IMR-90 (cell line): Measurements from ENCODE around the gene SVIL. TPM values are rescaled to one million over a fixed set of nuclear protein-coding genes. Genes with fewer than 3 reads are reported as not detected.

ENCODE experiments used
- ATAC-seq: fragments of 200-7000 bp; cut with Tn5 transposase; 2 replicates; pipeline ENCODE4 v1.9.1; 2020; ENCODE audit warnings: low read depth, mild to moderate bottlenecking, moderate library complexity
- BruUV-seq: library from RNA; stranded (reverse); fragments of 400-500 nt; replicated peaks from 2 replicates; lab custom pipeline; 2021; lab: Mats Ljungman, UMichigan
- CTCF ChIA-PET: fragments of 300-600 bp; formaldehyde crosslinking; extraction: SDS; loops from one replicate; lab custom pipeline; 2021; ENCODE audit warnings: antibody characterized with exemption; lab: Yijun Ruan, JAX
- POLR2A ChIA-PET: fragments of 300-600 bp; sonication (Branson Sonifier 250); formaldehyde crosslinking; loops from one replicate; lab custom pipeline; 2022; ENCODE audit warnings: antibody characterized with exemption; ENCODE audit not compliant: unreplicated experiment; lab: Charles Lee
- DNase-seq: peaks from one replicate; pipeline ENCODE4 v3.0.0; 2013
- H2AFZ ChIP-seq: replicated peaks from 2 replicates; pipeline ENCODE3; 2013; ENCODE audit warnings: low read length, mild to moderate bottlenecking; ENCODE audit not compliant: poor library complexity
- H2AK5ac ChIP-seq: 2 replicates; pipeline ENCODE4 v1.6.1; 2013; ENCODE audit warnings: low read depth, low read length, inconsistent platforms
- H2AK9ac ChIP-seq: replicated peaks from 2 replicates; pipeline ENCODE3; 2013; ENCODE audit warnings: mild to moderate bottlenecking, low read depth, low read length, moderate library complexity; ENCODE audit not compliant: poor library complexity
- H2BK120ac ChIP-seq: 2 replicates; pipeline ENCODE4 v1.6.1; 2013; ENCODE audit warnings: low read depth, low read length, inconsistent platforms
- H2BK15ac ChIP-seq: 3 replicates; pipeline ENCODE4 v1.6.1; 2013; ENCODE audit warnings: low read depth, low read length, inconsistent platforms
- H2BK20ac ChIP-seq: 2 replicates; pipeline ENCODE4 v1.6.1; 2013; ENCODE audit warnings: low read depth, mild to moderate bottlenecking, inconsistent platforms, low read length, moderate library complexity
- H2BK5ac ChIP-seq: 2 replicates; pipeline ENCODE4 v1.6.1; 2013; ENCODE audit warnings: mild to moderate bottlenecking, low read depth, low read length, inconsistent platforms; ENCODE audit not compliant: poor library complexity, severe bottlenecking
- H3K14ac ChIP-seq: replicated peaks from 2 replicates; pipeline ENCODE4 v1.6.1; 2013; ENCODE audit warnings: low read depth, low read length, inconsistent platforms
- H3K18ac ChIP-seq: 2 replicates; pipeline ENCODE4 v1.6.1; 2013; ENCODE audit warnings: low read depth, low read length, control low read depth
- H3K23ac ChIP-seq: 2 replicates; pipeline ENCODE4 v1.6.1; 2013; ENCODE audit warnings: low read depth, low read length, inconsistent platforms
- H3K27ac ChIP-seq: 2 replicates; pipeline ENCODE4 v1.5.1; 2013; ENCODE audit warnings: mild to moderate bottlenecking, control low read depth, low read length; ENCODE audit not compliant: insufficient read depth
- H3K27me3 ChIP-seq: 2 replicates; pipeline ENCODE4 v1.6.1; 2013; ENCODE audit warnings: low read length; ENCODE audit not compliant: control insufficient read depth, insufficient read depth
- H3K36me3 ChIP-seq: 2 replicates; pipeline ENCODE4 v1.6.1; 2013; ENCODE audit warnings: low read length, mixed read lengths; ENCODE audit not compliant: control insufficient read depth, insufficient read depth
- H3K4ac ChIP-seq: 2 replicates; pipeline ENCODE4 v1.6.1; 2013; ENCODE audit warnings: low read depth, low read length, inconsistent platforms
- H3K4me1 ChIP-seq: 2 replicates; pipeline ENCODE4 v1.6.1; 2013; ENCODE audit warnings: low read length, mixed read lengths; ENCODE audit not compliant: control insufficient read depth, insufficient read depth
- H3K4me2 ChIP-seq: 2 replicates; pipeline ENCODE4 v1.6.1; 2013; ENCODE audit warnings: low read depth, mild to moderate bottlenecking, control low read depth, low read length, moderate library complexity
- H3K4me3 ChIP-seq: 2 replicates; pipeline ENCODE4 v1.5.1; 2013; ENCODE audit warnings: low read depth, mild to moderate bottlenecking, control low read depth, low read length, moderate library complexity; ENCODE audit not compliant: insufficient read depth
- H3K56ac ChIP-seq: 2 replicates; pipeline ENCODE4 v1.6.1; 2013; ENCODE audit warnings: low read length, inconsistent platforms; ENCODE audit not compliant: insufficient read depth; ENCODE audit errors: extremely low read depth
- H3K79me1 ChIP-seq, 2 experiments: 2 replicates each; pipeline ENCODE4 v1.6.1; 2013; ENCODE audit warnings: low read length in 2 of 2, inconsistent platforms in 1 of 2, low read depth in 1 of 2
- H3K9ac ChIP-seq: 2 replicates; pipeline ENCODE4 v1.6.1; 2013; ENCODE audit warnings: low read depth, low read length, control low read depth
- H3K9me1 ChIP-seq: 2 replicates; pipeline ENCODE4 v1.6.1; 2013; ENCODE audit warnings: low read length, inconsistent platforms; ENCODE audit not compliant: insufficient read depth
- H3K9me3 ChIP-seq: 2 replicates; pipeline ENCODE4 v1.6.1; 2013; ENCODE audit warnings: low read length; ENCODE audit not compliant: control insufficient read depth, insufficient read depth
- H4K20me1 ChIP-seq: 2 replicates; pipeline ENCODE4 v1.6.1; 2013; ENCODE audit warnings: low read length, inconsistent platforms; ENCODE audit not compliant: insufficient read depth
- H4K5ac ChIP-seq: 2 replicates; pipeline ENCODE4 v1.6.1; 2013; ENCODE audit warnings: mild to moderate bottlenecking, low read depth, low read length, control low read depth
- H4K8ac ChIP-seq, 2 experiments: 2 replicates each; pipeline ENCODE4 v1.6.1; 2013; ENCODE audit warnings: low read depth in 2 of 2, low read length in 2 of 2, control low read depth in 1 of 2, inconsistent platforms in 1 of 2
- H4K91ac ChIP-seq: 2 replicates; pipeline ENCODE4 v1.6.1; 2013; ENCODE audit warnings: low read depth, low read length, inconsistent platforms; ENCODE audit not compliant: insufficient read depth
- CHD1 ChIP-seq: IDR thresholded peaks from 2 replicates; pipeline ENCODE4 v1.6.1; 2012; ENCODE audit warnings: low read depth, low read length, improper control_type of control experiment
- FOS ChIP-seq: fragments of 150-350 bp; IDR thresholded peaks from 2 replicates; pipeline ENCODE4 v1.6.1; 2016; ENCODE audit warnings: low read depth, low read length
- MAZ ChIP-seq: IDR thresholded peaks from 2 replicates; pipeline ENCODE4 v1.6.1; 2012; ENCODE audit warnings: low read depth, mild to moderate bottlenecking, low read length, improper control_type of control experiment, moderate library complexity, borderline replicate concordance
- NFE2L2 ChIP-seq: fragments of 150-350 bp; IDR thresholded peaks from 2 replicates; pipeline ENCODE4 v1.6.1; 2016; ENCODE audit warnings: low read depth, mild to moderate bottlenecking, low read length
- RAD21 ChIP-seq: IDR thresholded peaks from 2 replicates; pipeline ENCODE4 v1.6.1; 2012; ENCODE audit warnings: low read length, improper control_type of control experiment
- WGBS, 2 experiments: methylation state at CpG; one replicate each; pipeline versions ENCODE4 v1.1.5 to v1.1.7; 2013; ENCODE audit warnings: missing lambda C conversion rate in 2 of 2; ENCODE audit not compliant: insufficient read length in 1 of 2; ENCODE audit errors: extremely low coverage in 2 of 2; 5-methylcytosine and 5-hydroxymethylcytosine counted together
- dilution Hi-C: fragments of 300-500 bp; cut with HindIII; formaldehyde crosslinking; loops from one replicate; pipeline ENCODE4 v1.14.3; 2018; ENCODE audit warnings: low sequenced_read_pairs; ENCODE audit not compliant: unreplicated experiment
- in situ Hi-C: fragments of 300-500 bp; cut with MboI; formaldehyde crosslinking; loops from 3 replicates; pipeline ENCODE4 v1.14.3; 2019; ENCODE audit warnings: low sequenced_read_pairs, inconsistent platforms, mixed read lengths
- intact Hi-C: fragments of 100-400 bp; cut with micrococcal nuclease; formaldehyde crosslinking; loops from 2 replicates; pipeline ENCODE4 v1.10.0; 2022
- polyA plus RNA-seq, 3 experiments: library from polyadenylated mRNA; depleted of rRNA; stranded (reverse); fragments of >200 nt; gene quantifications; 2 replicates each; pipeline ENCODE4 v1.2.3, GENCODE V29; 2012; ENCODE audit warnings: low replicate concordance in 1 of 3
- total RNA-seq: library from RNA; depleted of rRNA; stranded (reverse); fragments of >200 nt; gene quantifications from 2 replicates; pipeline ENCODE4 v1.2.3, GENCODE V29; 2012
- TF ChIP-seq, protein P1 (sequence below): fragments of 150-350 bp; IDR thresholded peaks from 2 replicates; pipeline ENCODE4 v1.6.1; 2016; ENCODE audit warnings: low read depth, mild to moderate bottlenecking, low read length, moderate library complexity, borderline replicate concordance

Gene SVIL
- total and polyA plus RNA-seq, 2 of the 4 experiments (the other 2 are of a cell fraction), result 11.5 to 11.6 TPM

DNA sequence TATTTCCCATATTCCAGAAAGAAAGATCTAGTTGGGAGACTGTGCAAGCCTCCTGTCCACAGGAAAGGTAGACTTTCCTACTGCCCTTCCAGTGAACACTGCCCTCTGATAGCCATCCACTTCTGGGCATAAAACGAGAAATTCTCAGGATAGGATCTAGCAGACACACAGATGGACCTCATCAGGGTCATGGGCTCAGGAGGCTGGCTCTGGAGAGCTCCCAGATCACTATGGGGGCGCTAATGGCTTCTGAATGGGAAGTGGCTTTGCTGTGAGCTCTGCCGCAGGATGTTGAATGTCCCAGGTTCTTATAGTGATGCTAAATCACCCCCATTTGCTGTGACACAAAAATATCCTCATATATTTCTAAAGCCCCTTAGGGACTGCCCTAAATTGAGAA lies 77.1 kb downstream of the SVIL start:
- peaks cover 15% of the 10 kb centered on the region for H3K9me1 ChIP-seq
- no peak overlapping the region; the same call in 2 of the 3 replicates for H2BK15ac ChIP-seq
- H3K27ac ChIP-seq, result no peak overlapping the region
- TF ChIP-seq CHD1 (no peak), NFE2L2 (no peak), MAZ (no peak), RAD21 (no peak), FOS (no peak)
- TF ChIP-seq, protein P1, sequence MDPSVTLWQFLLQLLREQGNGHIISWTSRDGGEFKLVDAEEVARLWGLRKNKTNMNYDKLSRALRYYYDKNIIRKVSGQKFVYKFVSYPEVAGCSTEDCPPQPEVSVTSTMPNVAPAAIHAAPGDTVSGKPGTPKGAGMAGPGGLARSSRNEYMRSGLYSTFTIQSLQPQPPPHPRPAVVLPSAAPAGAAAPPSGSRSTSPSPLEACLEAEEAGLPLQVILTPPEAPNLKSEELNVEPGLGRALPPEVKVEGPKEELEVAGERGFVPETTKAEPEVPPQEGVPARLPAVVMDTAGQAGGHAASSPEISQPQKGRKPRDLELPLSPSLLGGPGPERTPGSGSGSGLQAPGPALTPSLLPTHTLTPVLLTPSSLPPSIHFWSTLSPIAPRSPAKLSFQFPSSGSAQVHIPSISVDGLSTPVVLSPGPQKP, result no peak
- no peak overlapping the region for H2BK5ac ChIP-seq
- H4K8ac ChIP-seq, result no peak overlapping the region; a peak in 1 of 4 replicates
- DNase-seq (no peak), ATAC-seq (no peak)
- dilution Hi-C loops, result no loop called here
- H4K20me1 ChIP-seq, result no peaks in the 10 kb centered on the region
- 0 out of 2 replicates have a peak overlapping the region, but pooled peaks have one; percentile 11 for H4K91ac ChIP-seq
- no peak overlapping the region for H3K14ac ChIP-seq
- no peak overlapping the region for H2AK9ac ChIP-seq
- no peaks in the 10 kb centered on the region for H3K9me3 ChIP-seq
- BruUV-seq, result no TSS peak
- H3K4ac ChIP-seq, result peak overlapping the region; percentile 1; the same call in 1 of the 2 replicates
- intact Hi-C loops, result no loop called here
- CTCF ChIA-PET, result no interaction called here
- H4K5ac ChIP-seq, result peak overlapping the region; percentile 28; the same call in 1 of the 2 replicates
- H2BK20ac ChIP-seq, result no peak overlapping the region
- H3K23ac ChIP-seq, result no peak overlapping the region
- no CpG with 5 or more reads among the region's 3 CpGs for WGBS, 2 experiments
- H3K4me2 ChIP-seq, result no peak overlapping the region
- H3K36me3 ChIP-seq, result peaks cover 16% of the 10 kb centered on the region
- H2AK5ac ChIP-seq, result no peak overlapping the region
- no peak overlapping the region for H3K4me3 ChIP-seq
- POLR2A ChIA-PET, result no interaction called here
- no peaks in the 10 kb centered on the region for H3K27me3 ChIP-seq
- H3K18ac ChIP-seq, result no peak overlapping the region
- peaks cover 8 to 30% of the 10 kb centered on the region in 2 experiments; a peak in 3 of 4 replicates for H3K79me1 ChIP-seq
- H2AFZ ChIP-seq, result no peak overlapping the region
- no peak overlapping the region for H3K56ac ChIP-seq
- peak overlapping the region; percentile 4; the same call in 1 of the 2 replicates for H2BK120ac ChIP-seq
- H3K4me1 ChIP-seq, result peaks cover 13% of the 10 kb centered on the region
- in situ Hi-C loops, result no loop called here
- no peak overlapping the region for H3K9ac ChIP-seq
